K562 (cell line): Measurements from ENCODE around the gene MGA. TPM values are rescaled to one million over a fixed set of nuclear protein-coding genes. Genes with fewer than 3 reads are reported as not detected.

ENCODE experiments used
- CHCHD3 ChIP-seq: fragments of 250-450 bp; sonication (Bioruptor Pico); IDR thresholded peaks from 2 replicates; pipeline ENCODE4 v2.1.2; 2022; ENCODE audit warnings: mild to moderate bottlenecking
- ELK1 ChIP-seq: sonication (generic); formaldehyde crosslinking; IDR thresholded peaks from 2 replicates; pipeline ENCODE4 v1.8.1; 2022; ENCODE audit warnings: missing genetic modification reagents
- EP400 ChIP-seq: fragments of 450-650 bp; IDR thresholded peaks from 2 replicates; pipeline ENCODE4 v1.6.1; 2017; ENCODE audit warnings: antibody characterized with exemption, mild to moderate bottlenecking, moderate library complexity
- ERF ChIP-seq: fragments of 450-650 bp; formaldehyde crosslinking; IDR thresholded peaks from 2 replicates; pipeline ENCODE4 v1.4.0; 2020; ENCODE audit warnings: mild to moderate bottlenecking, mixed read lengths
- ETS1 ChIP-seq: conservative IDR thresholded peaks from 2 replicates; pipeline ENCODE4 v1.6.1; 2011; ENCODE audit warnings: low read depth, mild to moderate bottlenecking, low read length; ENCODE audit not compliant: control insufficient read depth
- KLF6 ChIP-seq: fragments of 250-450 bp; sonication (Bioruptor Pico); IDR thresholded peaks from 2 replicates; pipeline ENCODE4 v1.4.0; 2020; ENCODE audit warnings: mild to moderate bottlenecking, moderate library complexity, borderline replicate concordance
- MIER1 ChIP-seq: fragments of 450-650 bp; IDR thresholded peaks from 2 replicates; pipeline ENCODE4 v1.6.1; 2016; ENCODE audit warnings: antibody characterized with exemption, mild to moderate bottlenecking, low read depth
- RERE ChIP-seq: sonication (generic); formaldehyde crosslinking; IDR thresholded peaks from 2 replicates; pipeline ENCODE4 v1.8.0; 2023; ENCODE audit warnings: missing genetic modification reagents, mild to moderate bottlenecking, borderline replicate concordance
- SAFB ChIP-seq: fragments of 200-400 bp; formaldehyde crosslinking; IDR thresholded peaks from 2 replicates; pipeline ENCODE4 v1.6.1; 2017; ENCODE audit warnings: low read depth, low read length, borderline replicate concordance
- SRSF7 ChIP-seq: fragments of 200-400 bp; formaldehyde crosslinking; optimal IDR thresholded peaks from 2 replicates; pipeline ENCODE3; 2017; ENCODE audit warnings: mild to moderate bottlenecking, low read depth, low read length
- TCFL5 ChIP-seq: fragments of 250-450 bp; sonication (Bioruptor Pico); conservative IDR thresholded peaks from 2 replicates; pipeline ENCODE4 v1.6.1; 2021; ENCODE audit warnings: mild to moderate bottlenecking, moderate library complexity, matching md5 sums
- ZNF134 ChIP-seq: fragments of 250-450 bp; sonication (Bioruptor Pico); conservative IDR thresholded peaks from 2 replicates; pipeline ENCODE4 v1.4.0; 2020
- ZNF316 ChIP-seq: fragments of 450-650 bp; IDR thresholded peaks from 2 replicates; pipeline ENCODE4 v1.6.1; 2016
- ZNF431 ChIP-seq: sonication (generic); formaldehyde crosslinking; IDR thresholded peaks from 2 replicates; pipeline ENCODE4 v1.8.0; 2022; ENCODE audit warnings: mild to moderate bottlenecking, missing genetic modification reagents
- polyA plus RNA-seq, 8 experiments: library from polyadenylated mRNA; depleted of rRNA in 4 of 8; stranded (reverse) in 5 of 8; unstranded in 3 of 8; fragments of >200 nt; fragmentation: Nextera tagmentation in 2 of 8; fragmentation: Illumina TruSeq in 1 of 8; extraction: Ambion mirVana in 2 of 8; extraction: Trizol in 1 of 8; gene quantifications; 2 replicates each; pipeline versions ENCODE4 v1.2.1 to v1.2.3, GENCODE V29; 2011 to 2014; ENCODE audit warnings: inconsistent platforms in 1 of 8, missing spikeins in 1 of 8
- total RNA-seq, 7 experiments: library from RNA; depleted of rRNA in 6 of 7; stranded (reverse); fragments of >200 nt in 6 of 7; fragmentation: Illumina TruSeq in 2 of 7; extraction: Trizol in 2 of 7; gene quantifications; 2 replicates each; pipeline versions ENCODE4 v1.2.1 to v1.2.3, GENCODE V29; 2011 to 2021; ENCODE audit warnings: low replicate concordance in 1 of 7
- TF ChIP-seq, protein P1 (sequence below): sonication (generic); formaldehyde crosslinking; IDR thresholded peaks from 2 replicates; pipeline ENCODE4 v1.5.0; 2020; ENCODE audit warnings: missing genetic modification reagents
- TF ChIP-seq, protein P2 (sequence below): IDR thresholded peaks from 2 replicates; pipeline ENCODE4 v1.6.1; 2014; ENCODE audit warnings: antibody characterized with exemption

The MGA gene
- total and polyA plus RNA-seq, 9 of the 15 experiments (the other 6 are each of a cell fraction or from before 2014, with no cell fraction given): 4.7 to 56.1 (median 21.1) TPM

- TF ChIP-seq, protein P1, sequence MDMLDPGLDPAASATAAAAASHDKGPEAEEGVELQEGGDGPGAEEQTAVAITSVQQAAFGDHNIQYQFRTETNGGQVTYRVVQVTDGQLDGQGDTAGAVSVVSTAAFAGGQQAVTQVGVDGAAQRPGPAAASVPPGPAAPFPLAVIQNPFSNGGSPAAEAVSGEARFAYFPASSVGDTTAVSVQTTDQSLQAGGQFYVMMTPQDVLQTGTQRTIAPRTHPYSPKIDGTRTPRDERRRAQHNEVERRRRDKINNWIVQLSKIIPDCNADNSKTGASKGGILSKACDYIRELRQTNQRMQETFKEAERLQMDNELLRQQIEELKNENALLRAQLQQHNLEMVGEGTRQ (CRISPR knock-in tag): no peak
- no peak for TF ChIP-seq ETS1
- no peak for TF ChIP-seq ELK1 (CRISPR knock-in tag)
- TF ChIP-seq CHCHD3 (CRISPR knock-in tag): no peak
- TF ChIP-seq, protein P2, sequence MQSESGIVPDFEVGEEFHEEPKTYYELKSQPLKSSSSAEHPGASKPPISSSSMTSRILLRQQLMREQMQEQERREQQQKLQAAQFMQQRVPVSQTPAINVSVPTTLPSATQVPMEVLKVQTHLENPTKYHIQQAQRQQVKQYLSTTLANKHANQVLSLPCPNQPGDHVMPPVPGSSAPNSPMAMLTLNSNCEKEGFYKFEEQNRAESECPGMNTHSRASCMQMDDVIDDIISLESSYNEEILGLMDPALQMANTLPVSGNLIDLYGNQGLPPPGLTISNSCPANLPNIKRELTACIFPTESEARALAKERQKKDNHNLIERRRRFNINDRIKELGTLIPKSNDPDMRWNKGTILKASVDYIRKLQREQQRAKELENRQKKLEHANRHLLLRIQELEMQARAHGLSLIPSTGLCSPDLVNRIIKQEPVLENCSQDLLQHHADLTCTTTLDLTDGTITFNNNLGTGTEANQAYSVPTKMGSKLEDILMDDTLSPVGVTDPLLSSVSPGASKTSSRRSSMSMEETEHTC: no peak
- TF ChIP-seq ZNF431 (CRISPR knock-in tag): no peak
- TF ChIP-seq RERE (CRISPR knock-in tag): no peak
- TF ChIP-seq ERF: no peak
- TF ChIP-seq SRSF7: no peak
- TF ChIP-seq ZNF316: no peak
- no peak for TF ChIP-seq SAFB
- TF ChIP-seq ZNF134 (CRISPR knock-in tag): no peak
- no peak for TF ChIP-seq EP400
- no peak for TF ChIP-seq KLF6 (CRISPR knock-in tag)
- no peak for TF ChIP-seq TCFL5 (CRISPR knock-in tag)
- TF ChIP-seq MIER1: no peak
These were observed 6.4 kb upstream of the MGA start (continued) for GRCh38 chr15:41653760-41654159.
